Aorta (tissue), 5 donors: ENCODE data around the gene EXOC3L1. TPM values are rescaled to one million over a fixed set of nuclear protein-coding genes. Genes with fewer than 3 reads are reported as not detected.
A peak's percentile ranks its signal among the peaks of the same experiment; 100 is the strongest.

Source experiments
- ATAC-seq: fragments of 200-7000 bp; cut with Tn5 transposase; one replicate; pipeline ENCODE4 v1.9.1; 2022; ENCODE audit warnings: moderate library complexity; ENCODE audit not compliant: low FRiP score
- DNase-seq, 2 donors: peaks; one replicate each; pipeline ENCODE4 v3.0.0-alpha.2; 2020
- H3K27ac ChIP-seq, 2 donors: one replicate each; pipeline ENCODE4 v1.5.1; 2013; ENCODE audit warnings: low read length in 2 of 2, mild to moderate bottlenecking in 2 of 2, moderate library complexity in 2 of 2, control low read depth in 1 of 2, inconsistent platforms in 1 of 2, low read depth in 1 of 2
- H3K27me3 ChIP-seq, 2 donors: one replicate each; pipeline ENCODE4 v1.6.1; 2013; ENCODE audit warnings: control low read depth in 1 of 2, low read length in 1 of 2, mild to moderate bottlenecking in 1 of 2, moderate library complexity in 1 of 2; ENCODE audit not compliant: insufficient read depth in 2 of 2, control insufficient read depth in 1 of 2
- H3K36me3 ChIP-seq, 2 donors: one replicate each; pipeline ENCODE4 v1.6.1; 2013; ENCODE audit warnings: control low read depth in 1 of 2, low read length in 1 of 2, mild to moderate bottlenecking in 1 of 2; ENCODE audit not compliant: insufficient read depth in 2 of 2, control insufficient read depth in 1 of 2
- H3K4me1 ChIP-seq, 2 donors: one replicate each; pipeline ENCODE4 v1.6.1; 2013; ENCODE audit warnings: low read length in 2 of 2, control low read depth in 1 of 2, mild to moderate bottlenecking in 1 of 2, moderate library complexity in 1 of 2; ENCODE audit not compliant: insufficient read depth in 2 of 2, control insufficient read depth in 1 of 2
- H3K4me3 ChIP-seq, 2 donors: one replicate each; pipeline ENCODE4 v1.5.1; 2013; ENCODE audit warnings: low read length in 2 of 2, control low read depth in 1 of 2, mild to moderate bottlenecking in 1 of 2
- H3K9me3 ChIP-seq: one replicate; pipeline ENCODE4 v1.6.1; 2013; ENCODE audit warnings: mild to moderate bottlenecking, low read length; ENCODE audit not compliant: control insufficient read depth
- WGBS, 2 donors: extraction: QIAGEN DNeasy Blood & Tissue Kit; methylation state at CpG; one replicate each; pipeline ENCODE4 v1.1.7; 2013; 5-methylcytosine and 5-hydroxymethylcytosine counted together
- intact Hi-C, 2 donors: fragments of 100-400 bp; cut with DNase I; formaldehyde crosslinking; loops; one replicate each; pipeline versions ENCODE4 v1.14.2 to v1.15.0; 2022
- polyA plus RNA-seq, 2 donors: library from polyadenylated mRNA; stranded (reverse); fragments of 200-250 nt; gene quantifications; one replicate each; pipeline ENCODE4 v1.2.3, GENCODE V29; 2013
- total RNA-seq, 2 donors: library from RNA; stranded (reverse); fragmentation: NEBNext Ultra II Directional; extraction: Animal tissue kit (Norgen Biotek cat#: 25700); gene quantifications; one replicate each; pipeline ENCODE4 v1.2.1, GENCODE V29; 2021
- donor health status: healthy with polysubstance abuse.
- donor health status: Bipolar disorder and iron deficiency.
- donor health status: DM: no; HTN: no; CAD: no.
- donor health status: DM: no; HTN: no; CAD: no.
- donor health status: DM: yes; HTN: yes; CAD: no.

The EXOC3L1 gene
- total and polyA plus RNA-seq, 4 donors: 0.51 to 4.4 (median 1.5) TPM

DNA sequence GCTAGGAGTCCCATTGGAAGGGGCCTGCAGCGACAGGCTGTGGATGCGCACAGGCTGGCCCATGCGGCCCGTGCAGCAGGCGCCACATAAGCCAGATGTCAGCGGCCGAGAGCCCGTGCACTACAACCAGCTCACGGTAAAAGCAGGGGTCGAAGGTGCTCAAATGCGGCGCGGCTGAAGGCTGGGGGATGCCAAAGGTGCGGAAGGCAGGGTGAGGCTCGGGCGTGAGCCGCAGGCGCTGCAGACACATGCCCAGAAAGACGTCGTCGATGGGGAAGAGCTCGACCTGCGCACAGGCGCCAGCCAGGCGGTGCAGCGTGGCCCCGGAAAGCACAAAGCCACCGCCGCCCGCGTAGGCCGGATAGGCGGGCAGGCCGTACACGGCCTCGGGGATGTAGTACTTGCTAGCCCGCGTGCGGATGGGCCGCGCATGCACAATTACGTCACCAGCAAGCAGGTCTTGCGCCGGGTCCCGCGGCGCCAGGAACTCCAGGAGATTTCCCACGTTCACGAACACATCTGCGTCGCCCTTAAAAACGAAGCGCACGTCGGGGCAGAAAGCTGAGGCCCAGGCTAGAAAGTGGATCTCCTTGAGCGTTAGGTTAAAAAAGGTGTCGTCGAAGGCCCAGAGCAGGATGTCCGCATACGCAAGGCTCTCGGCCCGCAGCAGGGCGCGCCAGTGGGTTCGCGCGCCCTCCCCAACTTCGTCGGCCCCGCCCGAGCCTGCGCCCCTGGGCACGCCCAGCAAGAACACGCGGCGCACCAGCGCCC lies 40.5 kb downstream of the EXOC3L1 start:
- DNase-seq (peak in 1 of 2 donors; percentile 71), ATAC-seq (no peak)
- Histone ChIP-seq H3K36me3 (peaks cover 0 to 3% of the 10 kb centered on the region in 2 donors), H3K9me3 (no peaks in the 10 kb centered on the region), H3K4me3 (no peak overlapping the region), H3K4me1 (no peaks in the 10 kb centered on the region), H3K27me3 (no peaks in the 10 kb centered on the region), H3K27ac (no peak overlapping the region)
- intact Hi-C loops: loop anchor here (5.0 to 10.0 kb wide), 3 partner anchors 42 to 255 kb away; partner anchors contain the start of gene PHAF1 (in 1 of the 2)
- WGBS, 2 donors: 73 to 77% methylated on average over 77 of the region's 77 CpGs

DNA sequence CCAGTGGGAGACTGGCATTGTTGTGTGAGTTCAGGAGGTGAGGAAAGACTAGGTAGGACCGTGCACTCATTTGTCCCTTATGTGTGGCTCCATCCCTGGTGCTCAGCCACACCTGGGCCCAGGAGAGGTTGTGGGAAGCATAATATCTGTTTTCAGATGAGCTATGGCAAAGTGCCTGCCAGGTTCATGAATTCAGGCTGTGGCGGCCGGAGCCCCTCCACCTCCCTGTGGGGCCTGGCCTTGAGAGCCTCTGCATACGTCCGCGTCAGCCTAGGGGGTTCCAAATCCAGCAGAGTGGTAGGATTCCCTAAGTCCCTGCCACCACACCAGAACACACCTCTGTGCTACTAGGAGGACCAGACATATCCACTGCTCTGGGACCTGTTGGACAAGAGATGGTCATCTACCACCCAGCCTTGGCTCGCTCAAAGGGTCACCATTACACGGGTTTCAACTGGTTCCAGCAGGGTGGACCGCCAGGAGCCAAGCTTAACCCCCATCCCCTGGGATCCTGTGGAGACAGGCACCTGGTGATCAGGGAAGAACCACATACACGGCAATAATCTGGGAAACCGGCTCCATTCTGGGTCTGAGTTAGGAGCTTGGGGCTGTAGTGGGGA lies 41.2 kb downstream of the EXOC3L1 start:
- no peak overlapping the region for H3K4me3 ChIP-seq
- no peaks in the 10 kb centered on the region for H3K9me3 ChIP-seq
- intact Hi-C loops: no loop called here
- whole genome bisulfite sequencing, 2 donors: 82 to 83% methylated on average over 11 of the region's 11 CpGs
- ATAC-seq (no peak), DNase-seq (peak in 1 of 2 donors; percentile 61)
- H3K27me3 ChIP-seq: no peaks in the 10 kb centered on the region
- no peak overlapping the region for H3K27ac ChIP-seq
- no peaks in the 10 kb centered on the region for H3K4me1 ChIP-seq
- peaks cover 0 to 3% of the 10 kb centered on the region in 2 donors for H3K36me3 ChIP-seq

DNA sequence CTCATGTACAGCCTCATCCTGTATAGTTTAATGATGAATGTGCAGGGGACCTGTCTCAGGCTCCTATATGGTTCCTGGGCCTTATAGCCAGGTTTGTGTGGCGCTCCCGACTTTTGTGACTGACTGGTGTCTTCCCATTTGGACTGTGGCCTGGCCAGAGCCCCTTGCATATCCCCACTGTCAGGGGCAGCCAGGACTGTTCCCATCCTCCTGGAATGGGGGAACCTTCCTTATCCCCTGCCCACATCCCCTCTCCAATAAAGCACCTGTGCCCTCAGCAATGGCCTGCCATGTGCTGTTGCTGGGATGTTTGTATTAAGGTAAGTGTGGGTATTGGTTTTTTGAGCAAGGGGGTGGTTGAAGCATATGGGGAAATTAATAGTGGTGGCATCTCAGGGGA lies 41.7 kb downstream of the EXOC3L1 start:
- DNase-seq (peak in 1 of 2 donors; percentile 42), ATAC-seq (no peak)
- Histone ChIP-seq H3K36me3 (peaks cover 0 to 3% of the 10 kb centered on the region in 2 donors), H3K27me3 (no peaks in the 10 kb centered on the region), H3K9me3 (no peaks in the 10 kb centered on the region), H3K4me1 (no peaks in the 10 kb centered on the region), H3K27ac (no peak overlapping the region), H3K4me3 (no peak overlapping the region)
- intact Hi-C loops: no loop called here
- WGBS, 2 donors: 89 to 91% methylated on average over 2 of the region's 2 CpGs

DNA sequence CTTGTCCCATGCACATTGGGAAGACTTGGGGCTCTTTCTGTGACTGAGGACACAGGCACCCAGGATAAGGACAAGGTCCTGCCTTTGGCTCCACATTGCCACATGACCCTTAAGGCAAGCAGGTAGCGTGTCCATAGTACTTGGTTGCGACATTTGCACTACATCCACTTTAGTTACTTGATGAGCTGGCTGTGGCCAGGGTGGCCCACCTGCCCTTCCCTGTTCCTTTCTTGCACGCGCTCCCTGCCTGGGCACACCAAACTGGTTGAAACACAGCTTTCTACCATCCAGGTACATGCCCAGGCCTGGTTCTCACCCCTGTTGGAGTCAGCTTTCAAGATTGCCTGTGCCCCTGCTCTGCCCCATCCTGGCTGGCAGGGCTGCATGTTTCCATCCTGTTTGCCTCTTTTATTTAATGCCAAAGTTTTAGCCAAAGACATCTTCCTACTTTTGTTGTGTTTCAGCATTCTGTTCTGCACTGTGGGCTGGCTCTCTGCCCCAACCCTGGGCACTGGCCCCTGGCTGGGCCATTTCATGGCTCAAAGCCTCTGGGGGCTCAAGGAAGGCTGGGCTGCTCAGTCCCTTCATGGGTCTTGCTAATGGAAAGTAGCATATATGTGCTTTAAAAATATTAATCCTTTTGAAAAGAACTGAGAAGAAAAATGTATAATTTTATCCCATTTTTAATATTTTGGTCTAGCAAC lies 42.3 kb downstream of the EXOC3L1 start:
- no peak for ATAC-seq
- 90 to 95% methylated on average over 4 of the region's 4 CpGs for WGBS, 2 donors
- no peaks in the 10 kb centered on the region for H3K4me1 ChIP-seq
- no peak overlapping the region for H3K27ac ChIP-seq
- DNase-seq: peak in 1 of 2 donors; percentile 55
- intact Hi-C loops: no loop called here
- no peak overlapping the region for H3K4me3 ChIP-seq
- H3K27me3 ChIP-seq: no peaks in the 10 kb centered on the region
- peaks cover 0 to 3% of the 10 kb centered on the region in 2 donors for H3K36me3 ChIP-seq
- no peaks in the 10 kb centered on the region for H3K9me3 ChIP-seq

DNA sequence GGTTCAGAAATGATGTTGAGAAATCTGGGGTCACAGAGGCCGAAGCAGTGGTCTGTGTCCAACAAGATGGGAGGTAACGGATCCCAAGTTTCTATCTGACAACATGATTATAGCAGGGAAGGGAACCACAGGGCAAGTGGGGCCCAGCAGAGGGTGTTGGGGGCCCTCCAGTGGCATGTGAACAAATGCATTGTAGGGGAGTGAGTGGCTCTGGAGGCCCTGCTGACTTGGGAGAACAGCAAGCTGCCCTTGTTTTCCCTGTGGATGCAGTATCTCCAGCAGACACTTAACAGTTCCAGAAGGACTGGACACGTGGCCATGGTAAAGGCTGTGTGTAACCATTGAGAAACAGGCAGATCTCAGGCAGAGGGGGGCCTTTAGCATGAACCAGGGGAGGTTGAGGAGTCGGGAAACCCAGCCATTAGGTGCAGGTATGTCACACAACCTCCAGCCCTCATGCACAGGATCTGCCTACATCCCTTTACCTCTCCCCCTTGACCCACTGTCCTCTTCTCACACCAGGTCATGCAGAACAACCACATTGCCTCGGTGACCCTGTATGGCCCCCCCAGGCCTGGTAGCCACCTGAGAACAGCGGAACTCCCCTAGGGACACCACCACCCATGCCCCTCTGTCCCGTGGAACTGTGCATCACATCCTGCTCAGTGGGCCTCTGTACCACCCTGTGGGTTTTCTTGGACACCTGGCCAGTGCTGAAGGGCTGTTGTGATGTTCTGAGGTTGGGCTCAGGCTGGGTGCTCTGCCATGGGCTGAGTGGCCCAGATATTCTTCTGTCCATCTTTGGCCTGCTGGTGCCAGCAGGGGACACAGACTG lies 43.2 kb downstream of the EXOC3L1 start:
- intact Hi-C loops: no loop called here
- H3K36me3 ChIP-seq: peaks cover 0 to 3% of the 10 kb centered on the region in 2 donors
- H3K9me3 ChIP-seq: no peaks in the 10 kb centered on the region
- H3K4me1 ChIP-seq: no peaks in the 10 kb centered on the region
- 78 to 79% methylated on average over 7 of the region's 7 CpGs for WGBS, 2 donors
- DNase-seq (peak in 1 of 2 donors; percentile 59), ATAC-seq (no peak)
- H3K4me3 ChIP-seq: no peak overlapping the region
- no peak overlapping the region for H3K27ac ChIP-seq
- no peaks in the 10 kb centered on the region for H3K27me3 ChIP-seq

DNA sequence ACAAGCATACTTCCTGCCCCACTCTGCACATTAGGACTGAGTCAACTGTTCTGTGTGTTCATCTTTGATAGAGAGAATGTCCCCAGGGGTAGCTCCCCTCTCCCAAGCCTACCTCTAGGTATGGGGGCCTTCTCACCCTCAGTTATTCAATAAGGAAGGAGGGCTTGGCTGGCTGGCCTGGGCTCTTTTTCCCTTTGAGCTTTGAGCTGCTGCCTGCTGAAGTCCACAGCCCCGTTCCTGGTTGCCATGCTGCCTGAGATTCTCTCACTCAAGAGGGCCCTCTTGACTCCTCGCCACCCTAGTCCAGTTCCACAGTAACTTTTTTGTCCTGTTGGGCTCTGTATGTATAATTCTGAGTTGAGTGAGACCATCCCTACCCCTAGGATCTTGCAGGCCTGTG lies 44.2 kb downstream of the EXOC3L1 start:
- DNase-seq (peak in 1 of 2 donors; percentile 36), ATAC-seq (no peak)
- no peaks in the 10 kb centered on the region for H3K4me1 ChIP-seq
- 89 to 91% methylated on average over 2 of the region's 2 CpGs for WGBS, 2 donors
- no peaks in the 10 kb centered on the region for H3K27me3 ChIP-seq
- no peaks in the 10 kb centered on the region for H3K9me3 ChIP-seq
- no peak overlapping the region for H3K4me3 ChIP-seq
- intact Hi-C loops: no loop called here
- peaks cover 3% of the 10 kb centered on the region in 2 donors for H3K36me3 ChIP-seq
- no peak overlapping the region for H3K27ac ChIP-seq

DNA sequence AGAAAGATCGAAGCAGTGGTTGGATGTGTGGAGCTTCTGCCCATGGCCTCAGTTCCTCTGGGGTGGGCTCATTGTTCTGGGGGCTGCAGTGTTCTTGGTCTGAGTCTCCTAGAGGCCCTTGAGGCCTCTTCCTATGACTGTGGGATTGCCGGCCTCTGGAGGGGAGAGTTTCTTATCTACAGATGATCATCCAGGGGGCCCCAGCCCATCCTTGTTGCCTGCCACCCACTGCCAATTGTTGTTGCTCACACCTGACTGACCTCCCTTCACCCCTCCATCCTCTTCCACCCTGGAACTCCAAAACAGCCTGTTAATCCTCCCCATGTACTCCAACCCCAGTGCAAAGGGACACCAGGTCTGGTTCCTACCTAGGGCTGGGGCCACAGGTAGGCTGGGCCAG lies 45.0 kb downstream of the EXOC3L1 start:
- no peak overlapping the region for H3K27ac ChIP-seq
- H3K4me1 ChIP-seq: no peaks in the 10 kb centered on the region
- peaks cover 4 to 6% of the 10 kb centered on the region in 2 donors for H3K36me3 ChIP-seq
- no peak overlapping the region for H3K4me3 ChIP-seq
- H3K27me3 ChIP-seq: no peaks in the 10 kb centered on the region
- no peaks in the 10 kb centered on the region for H3K9me3 ChIP-seq
- intact Hi-C loops: no loop called here
- DNase-seq (peak in 1 of 2 donors; percentile 28), ATAC-seq (no peak)
- WGBS, 2 donors: 85 to 93% methylated on average over 2 of the region's 2 CpGs

DNA sequence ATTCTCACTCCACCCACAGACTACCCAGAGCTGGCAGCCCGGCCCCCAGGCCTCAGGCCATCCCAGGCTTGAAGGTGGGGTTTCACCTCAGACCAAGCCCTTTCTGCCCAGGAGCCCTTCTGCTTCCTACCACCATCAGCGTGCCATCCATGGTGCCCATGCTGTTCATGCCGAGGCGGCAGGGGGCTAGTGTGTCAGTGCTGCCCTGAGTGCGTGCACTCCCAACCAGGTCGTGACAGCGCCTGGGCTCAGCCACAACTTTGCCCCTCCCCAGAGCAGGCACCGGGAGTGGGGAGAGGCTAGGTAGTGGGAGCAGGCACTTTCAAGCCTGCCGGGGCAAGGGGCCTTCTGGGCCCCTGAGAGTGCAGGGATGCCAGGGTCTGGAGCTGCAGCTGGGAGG lies 47.6 kb downstream of the EXOC3L1 start:
- Histone ChIP-seq H3K27ac (no peak overlapping the region), H3K9me3 (no peaks in the 10 kb centered on the region), H3K36me3 (peaks cover 4 to 7% of the 10 kb centered on the region in 2 donors), H3K27me3 (no peaks in the 10 kb centered on the region), H3K4me3 (no peak overlapping the region), H3K4me1 (no peaks in the 10 kb centered on the region)
- DNase-seq (peak in 1 of 2 donors; percentile 66), ATAC-seq (no peak)
- intact Hi-C loops: no loop called here
- WGBS, 2 donors: 88 to 89% methylated on average over 8 to 9 of the region's 9 CpGs
